A673 (cell line): ENCODE results near the gene TMIE. TPM values are rescaled to one million over a fixed set of nuclear protein-coding genes. Genes with fewer than 3 reads are reported as not detected.

Experiments used
- Bru-seq: library from RNA; stranded (reverse); fragments of 400-500 nt; gene quantifications from one replicate; lab custom pipeline; 2021; lab: Mats Ljungman, UMichigan
- BruChase-seq, 2 experiments: library from RNA; stranded (reverse); fragments of 400-500 nt; gene quantifications; one replicate each; lab custom pipeline; 2021; lab: Mats Ljungman, UMichigan
- BruUV-seq: library from RNA; stranded (reverse); fragments of 400-500 nt; replicated peaks from 2 replicates; lab custom pipeline; 2021; lab: Mats Ljungman, UMichigan
- CTCF ChIA-PET: fragments of 300-600 bp; sonication (Branson Sonifier 250); formaldehyde crosslinking; loops from one replicate; lab custom pipeline; 2022; ENCODE audit warnings: antibody characterized with exemption; lab: Charles Lee
- POLR2A ChIA-PET: fragments of 300-600 bp; sonication (Branson Sonifier 250); formaldehyde crosslinking; loops from one replicate; lab custom pipeline; 2022; ENCODE audit warnings: antibody characterized with exemption; ENCODE audit not compliant: low non-redundant PET; lab: Charles Lee
- DNase-seq: peaks from one replicate; pipeline ENCODE4 v3.0.0-alpha.2; 2015; ENCODE audit warnings: low spot score
- H3K27ac ChIP-seq: fragments of 200-600 bp; sonication (generic); 2 replicates; pipeline ENCODE4 v1.5.1; 2016; ENCODE audit warnings: mixed run types, low read depth, mild to moderate bottlenecking, mixed read lengths, antibody characterized with exemption, low read length; ENCODE audit not compliant: poor library complexity, severe bottlenecking
- H3K27me3 ChIP-seq: fragments of 200-600 bp; sonication (generic); replicated peaks from 2 replicates; pipeline ENCODE4 v1.6.1; 2017; ENCODE audit warnings: mixed run types, low read depth, mild to moderate bottlenecking, mixed read lengths, antibody characterized with exemption, low read length; ENCODE audit not compliant: insufficient read depth, poor library complexity
- H3K36me3 ChIP-seq: fragments of 200-600 bp; sonication (generic); 2 replicates; pipeline ENCODE4 v1.6.1; 2016; ENCODE audit warnings: mixed run types, mild to moderate bottlenecking, mixed read lengths, antibody characterized with exemption, low read length; ENCODE audit not compliant: insufficient read depth, poor library complexity, severe bottlenecking
- H3K4me1 ChIP-seq: fragments of 200-600 bp; sonication (generic); 2 replicates; pipeline ENCODE4 v1.6.1; 2017; ENCODE audit warnings: mixed run types, mild to moderate bottlenecking, mixed read lengths, antibody characterized with exemption, low read length; ENCODE audit not compliant: insufficient read depth, poor library complexity, severe bottlenecking
- H3K4me3 ChIP-seq: fragments of 200-600 bp; sonication (generic); 2 replicates; pipeline ENCODE4 v1.5.1; 2016; ENCODE audit warnings: low read depth, mixed run types, mild to moderate bottlenecking, mixed read lengths, low read length; ENCODE audit not compliant: poor library complexity, severe bottlenecking
- H3K9me3 ChIP-seq: fragments of 200-600 bp; sonication (generic); 2 replicates; pipeline ENCODE4 v1.6.1; 2016; ENCODE audit warnings: mixed run types, low read depth, mild to moderate bottlenecking, mixed read lengths, antibody characterized with exemption, low read length; ENCODE audit not compliant: poor library complexity, severe bottlenecking
- CTCF ChIP-seq: fragments of 300-800, 200-600 bp; sonication (generic); conservative IDR thresholded peaks from 2 replicates; pipeline ENCODE4 v1.5.1; 2017; ENCODE audit warnings: low read depth, mild to moderate bottlenecking, antibody characterized with exemption, low read length, moderate library complexity, mixed read lengths
- EZH2 ChIP-seq: fragments of 200-600 bp; sonication (generic); IDR thresholded peaks from 2 replicates; pipeline ENCODE4 v1.6.1; 2017; ENCODE audit warnings: borderline replicate concordance, low read depth, mild to moderate bottlenecking, mixed read lengths, antibody characterized with exemption, low read length; ENCODE audit not compliant: poor library complexity, severe bottlenecking
- intact Hi-C: fragments of 100-400 bp; cut with micrococcal nuclease; formaldehyde crosslinking; loops from one replicate; pipeline ENCODE4 v1.10.0; 2022; ENCODE audit not compliant: unreplicated experiment
- long read RNA-seq: library from polyadenylated mRNA; stranded (forward); transcript quantifications from one replicate; pipeline ENCODE4 v2.0.0, GENCODE V29; 2022
- total RNA-seq: library from RNA; stranded (reverse); gene quantifications from 2 replicates; pipeline ENCODE4 v1.2.3, GENCODE V29; 2021

TMIE gene, protein sequence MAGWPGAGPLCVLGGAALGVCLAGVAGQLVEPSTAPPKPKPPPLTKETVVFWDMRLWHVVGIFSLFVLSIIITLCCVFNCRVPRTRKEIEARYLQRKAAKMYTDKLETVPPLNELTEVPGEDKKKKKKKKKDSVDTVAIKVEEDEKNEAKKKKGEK
- total RNA-seq (0.17 TPM in 1 of 2 replicates, not detected in the other), Bru-seq, nascent RNA (percentile 9 among the genes with signal in this experiment), BruChase-seq, experiment 1, labeled RNA remaining after a 2-hour chase (not detected), BruChase-seq, experiment 2, labeled RNA remaining after a 6-hour chase (not detected)
- long read RNA-seq, partial matches to known transcripts, result 0 of 1 reads
- long read RNA-seq, other reads (novel, unspliced or antisense), result 0 of 1 reads

- DNase-seq, result no peak
- CTCF ChIA-PET, result no interaction called here
- peak within 1 kb of the TSS; percentile 35 for H3K4me3 ChIP-seq
Measured at GRCh38 chr3:46701181-46701939, at the start of gene TMIE. Gene TMIE (plus strand): TSS chr3:46701392. CDS start chr3:46701488, 96 bp downstream.

GRCh38 chr3:46655271-46655670, 45.9 kb upstream of the TMIE start:
- TF ChIP-seq EZH2 (no peak), CTCF (no peak)
- Histone ChIP-seq H3K27ac (no peak overlapping the region), H3K27me3 (no peaks in the 10 kb centered on the region), H3K9me3 (no peaks in the 10 kb centered on the region), H3K36me3 (no peaks in the 10 kb centered on the region), H3K4me1 (no peaks in the 10 kb centered on the region), H3K4me3 (no peak overlapping the region)
- DNase-seq, result no peak
- CTCF ChIA-PET, result no interaction called here
- BruUV-seq, result no TSS peak
- POLR2A ChIA-PET, result no interaction called here
- intact Hi-C loops, result no loop called here

More at GRCh38 chr3:46701181-46701939, at the start of gene TMIE:
- Histone ChIP-seq H3K4me1 (no peaks in the 10 kb centered on the region), H3K9me3 (no peaks in the 10 kb centered on the region), H3K27ac (no peak within 1 kb of the TSS), H3K36me3 (no peaks in the 10 kb centered on the region), H3K27me3 (no peaks in the 10 kb centered on the region)
- no TSS peak for BruUV-seq
- intact Hi-C loops, result no loop called here
- POLR2A ChIA-PET, result no interaction called here
- TF ChIP-seq EZH2, result no peak
- TF ChIP-seq CTCF, result no peak

DNA sequence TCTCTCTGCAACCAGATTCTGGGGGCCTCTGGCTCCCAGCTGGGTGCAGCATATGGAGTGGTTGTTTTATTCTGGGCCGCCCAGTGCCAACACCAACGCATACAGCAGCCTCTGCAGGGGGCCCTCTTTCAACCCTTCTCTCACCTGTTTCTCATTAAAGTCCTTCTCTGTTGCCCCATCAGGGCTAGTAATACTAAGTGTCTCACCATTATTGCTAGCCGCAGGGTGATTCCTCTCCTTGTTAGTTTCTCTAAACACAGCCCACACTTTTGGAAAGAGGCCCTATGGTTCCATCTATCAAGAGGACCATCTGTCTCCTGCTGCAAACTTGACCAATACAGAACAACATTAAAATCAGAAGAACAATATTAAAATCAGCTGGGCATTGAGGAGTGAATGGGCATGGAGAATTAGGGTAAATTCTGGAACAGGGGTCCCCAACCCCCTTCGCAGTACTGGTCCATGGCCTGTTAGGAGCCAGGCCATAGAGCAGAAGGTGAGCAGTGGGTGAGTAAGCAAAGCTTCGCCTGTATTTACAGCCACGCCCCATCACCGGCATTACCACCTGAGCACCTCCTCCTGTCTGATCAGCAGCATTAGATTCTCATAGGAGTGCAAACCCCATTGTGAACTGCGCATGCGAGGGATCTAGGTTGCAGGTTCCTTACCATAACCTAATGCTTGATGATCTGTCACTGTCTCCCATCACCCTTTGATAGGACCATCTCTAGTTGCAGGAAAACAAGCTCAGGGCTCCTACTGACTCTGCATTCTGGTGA, 44.2 kb upstream of the TMIE start:
- POLR2A ChIA-PET, result no interaction called here
- no peak overlapping the region for H3K27ac ChIP-seq
- H3K27me3 ChIP-seq, result no peaks in the 10 kb centered on the region
- H3K36me3 ChIP-seq, result no peaks in the 10 kb centered on the region
- no peak overlapping the region for H3K4me3 ChIP-seq
- TF ChIP-seq CTCF (no peak), EZH2 (no peak)
- no TSS peak for BruUV-seq
- H3K9me3 ChIP-seq, result no peaks in the 10 kb centered on the region
- CTCF ChIA-PET, result no interaction called here
- H3K4me1 ChIP-seq, result no peaks in the 10 kb centered on the region
- intact Hi-C loops, result no loop called here
- no peak for DNase-seq
